ENCODE data around the gene DIAPH2. TPM values are rescaled to one million over a fixed set of nuclear protein-coding genes. Genes with fewer than 3 reads are reported as not detected.

Gene DIAPH2
- total and polyA plus RNA-seq, 2 donors from 2014 or later, result 2.1 to 15.0 TPM

GRCh38 chrX:97587171-97587570, 902.5 kb downstream of the DIAPH2 start:
- Histone ChIP-seq H3K9me3 (ENCODE audit: control insufficient read depth in 2 of 3, insufficient read depth in 1 of 3, low read length in 3 of 3) (no peaks in the 10 kb centered on the region), H3K9ac (ENCODE audit: low read length in 3 of 3) (no peak overlapping the region), H3K36me3 (ENCODE audit: control insufficient read depth in 2 of 3, insufficient read depth in 3 of 3, low read length in 3 of 3) (no peaks in the 10 kb centered on the region), H3K4me3 (ENCODE audit: low read length in 3 of 3) (no peak overlapping the region), H3K27ac (ENCODE audit: low read depth in 2 of 2, low read length in 2 of 2) (no peak overlapping the region), H3K4me1 (ENCODE audit: control insufficient read depth in 2 of 3, insufficient read depth in 2 of 3, low read depth in 1 of 3, low read length in 3 of 3) (no peaks in the 10 kb centered on the region), H3K27me3 (ENCODE audit: control insufficient read depth, insufficient read depth, low read length) (no peaks in the 10 kb centered on the region)
- intact Hi-C loops (cut with DNase I), result no loop called here
- TF ChIP-seq, protein P1, sequence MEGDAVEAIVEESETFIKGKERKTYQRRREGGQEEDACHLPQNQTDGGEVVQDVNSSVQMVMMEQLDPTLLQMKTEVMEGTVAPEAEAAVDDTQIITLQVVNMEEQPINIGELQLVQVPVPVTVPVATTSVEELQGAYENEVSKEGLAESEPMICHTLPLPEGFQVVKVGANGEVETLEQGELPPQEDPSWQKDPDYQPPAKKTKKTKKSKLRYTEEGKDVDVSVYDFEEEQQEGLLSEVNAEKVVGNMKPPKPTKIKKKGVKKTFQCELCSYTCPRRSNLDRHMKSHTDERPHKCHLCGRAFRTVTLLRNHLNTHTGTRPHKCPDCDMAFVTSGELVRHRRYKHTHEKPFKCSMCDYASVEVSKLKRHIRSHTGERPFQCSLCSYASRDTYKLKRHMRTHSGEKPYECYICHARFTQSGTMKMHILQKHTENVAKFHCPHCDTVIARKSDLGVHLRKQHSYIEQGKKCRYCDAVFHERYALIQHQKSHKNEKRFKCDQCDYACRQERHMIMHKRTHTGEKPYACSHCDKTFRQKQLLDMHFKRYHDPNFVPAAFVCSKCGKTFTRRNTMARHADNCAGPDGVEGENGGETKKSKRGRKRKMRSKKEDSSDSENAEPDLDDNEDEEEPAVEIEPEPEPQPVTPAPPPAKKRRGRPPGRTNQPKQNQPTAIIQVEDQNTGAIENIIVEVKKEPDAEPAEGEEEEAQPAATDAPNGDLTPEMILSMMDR (IDR thresholded peaks at IDR 0.05; ENCODE audit: borderline replicate concordance, extremely low read depth, insufficient read depth), result no peak
- FAIRE-seq (no peak), DNase-seq (no peak)

- Histone ChIP-seq H3K9me3 (ENCODE audit: control insufficient read depth in 2 of 3, insufficient read depth in 1 of 3, low read length in 3 of 3) (no peaks in the 10 kb centered on the region), H3K4me1 (ENCODE audit: control insufficient read depth in 2 of 3, insufficient read depth in 2 of 3, low read depth in 1 of 3, low read length in 3 of 3) (no peaks in the 10 kb centered on the region), H3K27me3 (ENCODE audit: control insufficient read depth, insufficient read depth, low read length) (no peaks in the 10 kb centered on the region), H3K9ac (ENCODE audit: low read length in 3 of 3) (no peak overlapping the region), H3K36me3 (ENCODE audit: control insufficient read depth in 2 of 3, insufficient read depth in 3 of 3, low read length in 3 of 3) (no peaks in the 10 kb centered on the region), H3K4me3 (ENCODE audit: low read length in 3 of 3) (no peak overlapping the region), H3K27ac (ENCODE audit: low read depth in 2 of 2, low read length in 2 of 2) (no peak overlapping the region)
- TF ChIP-seq, protein P1 (IDR thresholded peaks at IDR 0.05; ENCODE audit: borderline replicate concordance, extremely low read depth, insufficient read depth), result no peak
- intact Hi-C loops (cut with DNase I), result no loop called here
- DNase-seq, result no peak
- FAIRE-seq, result no peak
These were observed 910.1 kb downstream of the DIAPH2 start for GRCh38 chrX:97594646-97595224.

DNA sequence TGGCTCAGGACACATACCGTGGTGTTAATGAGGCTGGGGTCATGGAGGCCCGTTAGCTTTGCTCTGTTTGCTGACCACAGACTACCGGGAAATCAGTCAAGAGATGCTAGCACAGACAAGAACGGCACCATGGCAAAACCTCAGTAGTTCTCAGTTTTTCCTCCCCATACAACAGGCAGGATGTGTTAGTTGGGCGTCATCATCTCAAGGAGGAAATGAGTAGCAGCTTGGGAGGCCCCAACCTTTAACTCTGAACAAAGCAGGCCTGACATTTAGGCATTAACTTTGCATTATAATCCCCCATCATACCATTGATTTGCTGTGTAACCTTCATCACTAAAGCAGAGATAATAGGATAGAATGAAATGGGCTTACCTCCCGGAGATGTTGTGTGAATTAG, 913.3 kb downstream of the DIAPH2 start:
- Histone ChIP-seq H3K36me3 (ENCODE audit: control insufficient read depth in 2 of 3, insufficient read depth in 3 of 3, low read length in 3 of 3) (no peaks in the 10 kb centered on the region), H3K4me3 (ENCODE audit: low read length in 3 of 3) (no peak overlapping the region), H3K9ac (ENCODE audit: low read length in 3 of 3) (no peak overlapping the region), H3K27ac (ENCODE audit: low read depth in 2 of 2, low read length in 2 of 2) (no peak overlapping the region), H3K9me3 (ENCODE audit: control insufficient read depth in 2 of 3, insufficient read depth in 1 of 3, low read length in 3 of 3) (no peaks in the 10 kb centered on the region), H3K4me1 (ENCODE audit: control insufficient read depth in 2 of 3, insufficient read depth in 2 of 3, low read depth in 1 of 3, low read length in 3 of 3) (no peaks in the 10 kb centered on the region), H3K27me3 (ENCODE audit: control insufficient read depth, insufficient read depth, low read length) (no peaks in the 10 kb centered on the region)
- TF ChIP-seq, protein P1 (IDR thresholded peaks at IDR 0.05; ENCODE audit: borderline replicate concordance, extremely low read depth, insufficient read depth), result no peak
- intact Hi-C loops (cut with DNase I), result no loop called here
- FAIRE-seq (no peak), DNase-seq (no peak)
